Jurkat, Clone E6-1 (cell line): ENCODE results near the gene CTXN1. TPM values are rescaled to one million over a fixed set of nuclear protein-coding genes. Genes with fewer than 3 reads are reported as not detected.
"Not testable (repeated sequence)": the region's sequence is repeated elsewhere in the genome, so short reads cannot be mapped to it uniquely, and the experiment has no call there.

Experiments
- DNase-seq: peaks from one replicate; pipeline ENCODE4 v3.0.0-alpha.2; 2011; ENCODE audit warnings: low read depth, low spot score
- H3K4me3 ChIP-seq: 2 replicates; pipeline ENCODE4 v1.5.1; 2011; ENCODE audit warnings: mild to moderate bottlenecking, low read length, control low read depth, moderate library complexity
- polyA plus RNA-seq: library from polyadenylated mRNA; unstranded; fragments of >200 nt; gene quantifications from one replicate; pipeline ENCODE4 v1.2.1, GENCODE V29; 2012; ENCODE audit warnings: missing spikeins; ENCODE audit not compliant: insufficient read length, insufficient read depth

The CTXN1 gene
- polyA plus RNA-seq = 33.5 TPM

DNA sequence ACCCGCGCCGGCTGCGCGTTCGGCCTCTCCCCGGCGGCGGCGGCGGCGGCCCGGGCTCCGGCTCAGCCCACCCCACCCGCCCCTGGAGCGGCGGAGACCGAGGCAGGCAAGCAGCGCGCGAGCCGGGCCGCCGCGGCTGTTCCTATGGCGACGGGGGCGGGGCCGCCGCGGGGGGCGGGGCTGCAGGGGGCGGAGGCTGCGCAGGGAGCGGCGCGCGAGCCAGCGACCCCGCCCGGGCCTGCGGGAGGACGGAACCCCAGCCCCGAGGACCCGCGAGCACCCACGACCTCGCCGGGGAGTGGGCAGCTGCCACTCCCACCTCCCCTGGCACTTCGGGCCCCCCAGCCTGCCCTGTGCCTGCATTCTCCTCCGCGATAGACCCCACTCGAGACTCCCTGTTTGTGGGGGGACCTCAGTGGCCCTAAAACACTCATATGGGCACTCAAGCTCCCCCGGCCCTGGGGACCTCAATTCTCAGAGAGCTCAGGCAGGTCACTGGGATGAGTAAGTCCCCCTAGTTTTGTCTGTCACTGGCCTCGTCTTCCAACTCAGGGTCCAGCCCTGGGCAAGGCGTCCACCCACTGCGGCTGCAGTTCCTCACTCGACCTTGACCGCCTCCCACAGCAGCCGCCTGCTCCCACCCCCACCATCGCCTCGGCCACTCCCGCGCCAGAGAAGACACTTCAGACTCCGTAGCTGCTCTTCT lies at the start of gene CTXN1:
Gene CTXN1 (minus strand): TSS at position 115 of the 706 bp plus-strand sequence. CDS start 597 bp downstream, outside the sequence.
- peak within 1 kb of the TSS; percentile 33 for H3K4me3 ChIP-seq
- no peak for DNase-seq

DNA sequence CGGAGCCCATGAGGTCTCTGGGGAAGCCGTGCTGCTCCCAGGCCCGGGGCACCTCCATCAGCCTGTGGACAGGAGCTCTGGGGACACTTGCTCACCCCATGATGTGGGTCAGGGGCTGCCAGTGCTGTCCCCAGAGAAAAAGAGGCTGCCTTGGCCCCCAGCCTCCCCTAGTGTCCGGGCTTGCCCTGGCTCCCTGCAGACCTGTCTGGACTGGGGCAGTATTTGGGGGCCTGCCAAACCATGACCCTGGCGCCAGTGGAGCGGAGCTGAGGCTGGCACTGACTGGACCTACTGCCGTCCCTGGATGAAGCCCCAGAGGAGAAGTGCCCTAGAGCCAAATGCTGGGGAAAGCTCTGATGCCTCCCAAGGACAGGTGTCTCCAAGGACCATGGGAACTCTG lies 49.1 kb upstream of the CTXN1 start:
- H3K4me3 ChIP-seq = no peak overlapping the region
- DNase-seq = no peak

GRCh38 chr19:7973883-7974282 lies 47.9 kb upstream of the CTXN1 start:
- no peak overlapping the region for H3K4me3 ChIP-seq
- no peak for DNase-seq

DNA sequence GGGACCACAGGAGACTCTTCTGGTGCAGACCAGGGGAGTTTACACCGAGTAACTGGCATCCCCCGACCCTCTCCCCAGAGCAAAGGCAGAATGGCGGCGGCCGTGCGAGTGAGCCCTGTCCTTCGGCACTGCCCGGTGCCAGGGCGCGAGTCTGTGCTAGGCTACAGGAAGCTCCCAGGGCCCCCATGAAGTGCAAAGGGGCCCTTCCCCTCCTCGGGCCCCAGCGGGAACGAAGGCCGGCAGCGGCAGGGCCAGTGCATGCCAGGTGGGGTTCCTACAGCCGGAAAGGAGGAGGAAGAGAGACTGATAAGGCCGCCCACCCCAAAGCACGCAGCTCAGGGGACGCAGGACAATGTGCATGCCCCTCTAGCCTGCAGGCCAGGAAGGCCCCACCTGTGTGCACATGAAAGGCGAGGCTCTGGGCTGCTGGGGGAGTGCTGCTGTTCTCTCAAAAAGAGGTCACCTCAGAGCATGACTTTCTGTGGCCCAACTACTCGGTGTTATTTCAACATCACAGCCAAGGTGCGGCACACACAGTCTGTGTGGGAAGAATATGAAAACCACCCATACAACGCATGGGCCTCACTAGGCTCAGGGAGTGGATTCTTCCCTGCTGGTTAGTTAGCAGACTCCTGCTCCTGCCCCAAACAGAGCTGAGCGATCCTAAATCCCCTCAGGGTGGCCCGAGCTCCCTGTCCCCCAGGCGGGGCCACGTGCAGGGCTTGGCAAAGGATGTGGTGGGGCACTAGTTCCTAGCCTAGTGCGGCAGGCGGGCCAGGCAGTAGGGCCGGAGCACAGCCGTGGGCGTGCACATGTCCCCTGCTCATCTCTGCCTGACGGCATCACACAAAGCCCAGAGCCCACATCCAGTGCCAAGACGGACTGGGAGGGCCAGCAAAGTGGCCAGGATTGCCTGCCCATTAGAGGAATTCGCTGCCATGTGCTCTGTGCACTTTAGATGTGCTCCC lies 45.9 kb upstream of the CTXN1 start:
- no peak for DNase-seq
- no peak overlapping the region for H3K4me3 ChIP-seq

DNA sequence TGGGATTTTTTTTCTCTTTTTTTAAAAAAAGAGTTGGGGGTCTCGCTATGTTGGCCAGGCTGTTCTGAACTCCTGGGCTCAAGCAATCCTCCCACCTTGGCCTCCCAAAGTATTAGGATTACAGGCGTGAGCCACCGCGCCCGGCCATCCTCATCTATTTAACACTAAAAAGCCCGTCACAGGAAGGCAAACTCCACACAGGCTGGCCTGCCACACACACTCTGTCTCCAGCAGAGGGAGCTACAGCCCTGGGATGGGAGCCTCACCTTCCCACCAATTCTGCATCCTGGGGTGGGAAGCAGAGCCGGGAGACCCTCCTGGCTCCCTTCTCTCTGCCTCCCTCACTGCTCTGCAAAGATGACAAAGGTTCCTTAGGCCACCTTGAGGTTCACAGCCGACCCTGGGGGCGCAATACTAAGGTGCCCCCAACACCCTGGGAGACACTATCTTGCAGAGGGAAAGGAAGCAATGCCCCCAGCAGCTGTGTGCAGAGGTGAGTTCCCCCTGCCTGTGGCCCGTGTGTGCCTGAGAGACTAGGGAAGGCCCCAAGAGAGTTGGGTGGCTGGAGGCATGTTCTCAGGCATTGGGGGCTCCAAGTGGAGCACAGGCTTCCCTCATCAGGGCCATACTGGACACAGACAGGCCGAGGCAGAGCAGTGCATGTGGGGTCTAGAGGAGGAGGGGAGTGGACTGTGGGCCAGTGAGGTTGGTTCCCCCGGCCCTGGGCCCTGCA lies 44.9 kb upstream of the CTXN1 start:
- no peak overlapping the region for H3K4me3 ChIP-seq
- DNase-seq = no peak

GRCh38 chr19:7969555-7969939 lies 43.6 kb upstream of the CTXN1 start:
- H3K4me3 ChIP-seq = no peak overlapping the region
- DNase-seq = no peak

- no peak overlapping the region for H3K4me3 ChIP-seq
Measured at GRCh38 chr19:7968796-7969554, 43.0 kb upstream of the CTXN1 start.

GRCh38 chr19:7968008-7968795 lies 42.3 kb upstream of the CTXN1 start:
- no peak overlapping the region for H3K4me3 ChIP-seq
- no peak for DNase-seq

More at GRCh38 chr19:7968796-7969554, 43.0 kb upstream of the CTXN1 start:
- DNase-seq = no peak

- no peak overlapping the region for H3K4me3 ChIP-seq
- no peak for DNase-seq
Measured at GRCh38 chr19:7965921-7966665, 40.2 kb upstream of the CTXN1 start.

DNA sequence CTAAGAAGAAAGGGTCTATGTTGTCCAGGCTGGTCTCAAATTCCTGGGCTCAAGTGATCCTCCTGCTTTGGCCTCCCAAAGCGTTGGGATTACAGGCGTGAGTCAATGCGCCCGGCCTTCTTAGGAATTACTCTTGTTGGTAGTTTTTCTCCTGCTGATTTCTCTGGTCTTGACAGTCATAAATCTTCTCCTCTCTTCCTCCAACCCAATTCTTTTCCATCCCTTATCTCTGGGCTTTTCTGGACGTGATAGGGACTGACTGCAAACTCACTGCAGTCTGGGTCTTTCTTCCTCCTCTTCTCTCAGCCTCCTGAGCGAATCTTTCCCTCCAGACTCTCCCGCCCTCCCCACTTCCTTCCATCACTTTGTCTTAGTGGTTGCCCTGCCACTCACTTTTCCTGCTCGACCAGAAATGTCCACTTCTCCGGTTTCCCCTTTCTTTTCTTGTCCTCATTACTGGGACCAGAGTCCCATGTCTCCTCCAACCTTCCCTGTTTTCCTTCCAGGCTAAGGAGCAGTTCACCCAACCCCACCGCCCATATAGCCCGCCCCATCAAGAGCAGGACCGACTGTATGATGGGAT lies 39.4 kb upstream of the CTXN1 start:
- H3K4me3 ChIP-seq = no peak overlapping the region
- DNase-seq = no peak

- DNase-seq = no peak
- H3K4me3 ChIP-seq = no peak overlapping the region
Measured at GRCh38 chr19:7963566-7963965, 37.6 kb upstream of the CTXN1 start.

GRCh38 chr19:7962644-7963268 lies 36.8 kb upstream of the CTXN1 start:
- H3K4me3 ChIP-seq = no peak overlapping the region
- DNase-seq = no peak

DNA sequence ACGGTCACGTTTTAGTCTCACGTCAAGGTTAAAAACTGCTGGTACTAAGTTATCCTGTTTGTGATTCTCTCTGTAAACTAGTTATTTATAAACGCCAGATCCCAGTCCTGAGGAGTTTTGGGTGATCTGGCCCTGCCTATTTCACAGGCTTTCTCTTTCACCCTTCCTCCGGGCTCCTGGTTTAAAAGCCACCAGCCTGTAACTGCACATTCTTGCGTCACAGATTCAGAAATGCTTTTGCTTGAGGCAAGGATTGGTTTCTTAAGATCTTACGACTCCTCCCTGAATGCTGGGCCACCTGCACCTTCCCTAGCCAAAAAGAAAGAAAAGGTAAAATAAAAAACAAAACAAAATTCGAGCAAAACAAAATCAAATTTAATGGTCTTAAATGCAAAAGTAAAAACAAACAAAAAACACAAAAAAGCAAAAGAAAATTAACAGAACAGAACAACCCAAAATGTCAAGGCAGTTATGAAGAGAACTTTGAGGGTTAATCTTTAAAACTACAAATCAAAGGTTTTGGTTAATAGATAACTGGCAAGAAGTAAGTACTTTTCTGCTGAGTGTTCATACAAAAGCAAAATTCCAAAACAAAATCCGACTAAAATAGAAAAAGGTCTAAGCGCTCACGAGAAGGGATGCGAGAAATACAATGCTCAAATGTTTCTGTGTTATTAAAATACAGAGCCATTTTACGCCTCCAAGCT lies 36.1 kb upstream of the CTXN1 start:
- DNase-seq = no peak
- no peak overlapping the region for H3K4me3 ChIP-seq

- not testable (repeated sequence) for DNase-seq, H3K4me3 ChIP-seq
Measured at GRCh38 chr19:7961082-7961481, 35.1 kb upstream of the CTXN1 start.

DNA sequence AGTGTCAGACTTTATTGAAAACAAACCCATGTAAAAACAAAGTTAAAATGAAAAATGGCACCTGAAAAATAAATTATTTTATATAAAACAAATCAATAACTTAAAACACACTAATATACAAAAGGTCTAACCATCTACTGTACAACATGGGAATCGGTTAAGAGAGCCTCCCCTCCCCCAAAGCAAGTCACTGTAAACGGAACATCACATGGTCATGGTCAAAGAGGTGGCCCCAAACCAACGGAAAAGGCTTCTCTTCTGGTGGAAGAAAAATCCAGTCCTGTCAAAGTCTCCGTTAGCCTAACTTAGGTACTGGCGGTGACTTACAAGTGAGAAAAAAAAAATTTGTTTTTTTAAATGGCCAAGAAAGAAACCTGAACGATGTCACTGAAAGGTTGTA lies 33.3 kb upstream of the CTXN1 start:
- DNase-seq = no peak
- H3K4me3 ChIP-seq = no peak overlapping the region

DNA sequence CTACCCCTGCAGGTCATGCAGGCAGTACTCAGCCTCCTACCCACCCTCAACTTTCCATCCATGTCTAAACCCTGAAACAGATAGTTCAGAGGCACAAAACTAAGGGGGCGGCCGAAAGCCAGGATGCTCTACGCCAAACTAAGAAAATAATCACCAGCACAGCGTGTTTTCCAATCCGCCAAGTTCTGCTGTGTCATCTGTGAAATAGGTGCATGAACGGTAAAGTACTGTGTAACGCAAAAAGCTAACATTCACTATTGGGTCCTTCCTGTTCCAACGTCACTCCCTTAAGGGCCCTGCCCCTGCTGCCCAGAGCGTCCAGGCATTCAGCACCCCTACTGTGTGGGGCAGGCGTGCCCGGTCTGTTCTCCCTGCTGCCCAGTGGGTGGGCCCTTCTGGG lies 29.8 kb upstream of the CTXN1 start:
- no peak for DNase-seq
- no peak overlapping the region for H3K4me3 ChIP-seq
